Measurements from ENCODE around the gene HLA-DMA. TPM values are rescaled to one million over a fixed set of nuclear protein-coding genes. Genes with fewer than 3 reads are reported as not detected.

The HLA-DMA gene
- total and polyA plus RNA-seq, 2 of the 13 experiments (the other 11 are each of a cell fraction or from before 2014, with no cell fraction given), result 0.70 to 0.71 TPM

DNA sequence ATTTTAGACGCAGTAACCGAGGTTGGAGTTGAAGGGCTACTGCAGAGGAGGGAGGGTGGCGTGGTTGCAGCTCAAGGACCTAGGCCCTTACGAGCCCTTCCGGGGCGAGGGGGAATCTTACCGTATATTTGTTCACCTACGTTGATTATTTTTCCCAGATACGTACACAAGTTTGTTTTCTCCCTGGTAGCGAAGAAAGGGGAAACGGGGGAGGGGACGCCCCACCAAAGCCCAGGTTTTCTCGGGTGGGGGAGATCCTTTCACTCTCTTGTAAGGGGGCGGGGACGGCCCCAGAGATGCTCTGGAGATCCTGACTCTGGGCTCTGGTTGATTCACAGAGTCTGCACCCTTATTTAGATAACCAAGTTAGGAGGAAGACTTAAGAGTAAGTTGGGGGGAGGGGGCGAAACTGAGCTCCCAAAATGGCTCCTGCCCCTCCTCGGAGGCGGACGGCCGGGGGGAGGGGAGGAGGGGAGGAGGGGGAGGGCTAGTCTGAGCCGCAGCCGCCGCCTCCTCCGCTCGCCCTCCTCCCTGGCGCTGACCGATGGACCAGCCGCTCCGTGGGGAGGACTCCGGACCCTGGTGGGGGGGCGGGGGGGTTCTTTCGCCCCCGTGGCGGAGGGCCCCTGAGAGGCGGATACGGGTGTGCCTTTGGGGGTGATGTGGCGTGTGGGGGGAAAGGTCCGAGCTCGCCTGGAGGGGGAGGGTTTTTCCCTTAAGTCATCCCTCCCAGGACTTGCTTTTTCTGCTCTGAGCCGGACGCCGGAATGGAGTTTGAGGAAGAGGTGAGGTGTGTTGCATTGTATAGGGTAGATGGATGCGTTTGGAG, 17.7 kb upstream of the HLA-DMA start (continued):
- TF ChIP-seq ZNF33B (CRISPR knock-in tag; IDR thresholded peaks at IDR 0.05) (no peak), NCOA1 (CRISPR knock-in tag; IDR thresholded peaks at IDR 0.05) (no peak; the same call in 1 of the 2 replicates), RELA (CRISPR knock-in tag; IDR thresholded peaks at IDR 0.05) (no peak), NCOA2 (CRISPR knock-in tag; IDR thresholded peaks at IDR 0.05) (no peak), ZNF143 (CRISPR knock-in tag; IDR thresholded peaks at IDR 0.05) (no peak), KDM3A (CRISPR knock-in tag; IDR thresholded peaks at IDR 0.05; ENCODE audit: low read depth) (no peak), BRCA1 (CRISPR knock-in tag; IDR thresholded peaks at IDR 0.05) (no peak), HNF4A (CRISPR knock-in tag; IDR thresholded peaks at IDR 0.05) (peak; percentile 52), HDAC2 (CRISPR knock-in tag; IDR thresholded peaks at IDR 0.05) (peak; percentile 39), HOXD1 (CRISPR knock-in tag; IDR thresholded peaks at IDR 0.05) (no peak), NR2C2 (CRISPR knock-in tag; IDR thresholded peaks at IDR 0.05; ENCODE audit: borderline replicate concordance) (peak; percentile 14; the same call in 1 of the 2 replicates), CHD2 (IDR thresholded peaks at IDR 0.05; ENCODE audit: low read depth, low read length) (peak; percentile 56; the same call in 1 of the 2 replicates), ELF3 (CRISPR knock-in tag; IDR thresholded peaks at IDR 0.05) (no peak), PHB2 (IDR thresholded peaks at IDR 0.05; ENCODE audit: partially characterized antibody) (no peak), CREM (IDR thresholded peaks at IDR 0.05) (no peak), CREM (CRISPR knock-in tag; IDR thresholded peaks at IDR 0.05) (no peak), ZNF12 (CRISPR knock-in tag; IDR thresholded peaks at IDR 0.05) (no peak), ZNF484 (CRISPR knock-in tag; IDR thresholded peaks at IDR 0.05; ENCODE audit: borderline replicate concordance, low read depth) (no peak), ZNF451 (CRISPR knock-in tag; IDR thresholded peaks at IDR 0.05) (no peak), MLLT10 (CRISPR knock-in tag; IDR thresholded peaks at IDR 0.05) (0 out of 2 replicates have a peak, but pooled peaks have one; percentile 8)
- TF ChIP-seq, protein P1, sequence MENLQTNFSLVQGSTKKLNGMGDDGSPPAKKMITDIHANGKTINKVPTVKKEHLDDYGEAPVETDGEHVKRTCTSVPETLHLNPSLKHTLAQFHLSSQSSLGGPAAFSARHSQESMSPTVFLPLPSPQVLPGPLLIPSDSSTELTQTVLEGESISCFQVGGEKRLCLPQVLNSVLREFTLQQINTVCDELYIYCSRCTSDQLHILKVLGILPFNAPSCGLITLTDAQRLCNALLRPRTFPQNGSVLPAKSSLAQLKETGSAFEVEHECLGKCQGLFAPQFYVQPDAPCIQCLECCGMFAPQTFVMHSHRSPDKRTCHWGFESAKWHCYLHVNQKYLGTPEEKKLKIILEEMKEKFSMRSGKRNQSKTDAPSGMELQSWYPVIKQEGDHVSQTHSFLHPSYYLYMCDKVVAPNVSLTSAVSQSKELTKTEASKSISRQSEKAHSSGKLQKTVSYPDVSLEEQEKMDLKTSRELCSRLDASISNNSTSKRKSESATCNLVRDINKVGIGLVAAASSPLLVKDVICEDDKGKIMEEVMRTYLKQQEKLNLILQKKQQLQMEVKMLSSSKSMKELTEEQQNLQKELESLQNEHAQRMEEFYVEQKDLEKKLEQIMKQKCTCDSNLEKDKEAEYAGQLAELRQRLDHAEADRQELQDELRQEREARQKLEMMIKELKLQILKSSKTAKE (CRISPR knock-in tag; IDR thresholded peaks at IDR 0.05; ENCODE audit: borderline replicate concordance), result peak; percentile 31
- TF ChIP-seq, protein P2, sequence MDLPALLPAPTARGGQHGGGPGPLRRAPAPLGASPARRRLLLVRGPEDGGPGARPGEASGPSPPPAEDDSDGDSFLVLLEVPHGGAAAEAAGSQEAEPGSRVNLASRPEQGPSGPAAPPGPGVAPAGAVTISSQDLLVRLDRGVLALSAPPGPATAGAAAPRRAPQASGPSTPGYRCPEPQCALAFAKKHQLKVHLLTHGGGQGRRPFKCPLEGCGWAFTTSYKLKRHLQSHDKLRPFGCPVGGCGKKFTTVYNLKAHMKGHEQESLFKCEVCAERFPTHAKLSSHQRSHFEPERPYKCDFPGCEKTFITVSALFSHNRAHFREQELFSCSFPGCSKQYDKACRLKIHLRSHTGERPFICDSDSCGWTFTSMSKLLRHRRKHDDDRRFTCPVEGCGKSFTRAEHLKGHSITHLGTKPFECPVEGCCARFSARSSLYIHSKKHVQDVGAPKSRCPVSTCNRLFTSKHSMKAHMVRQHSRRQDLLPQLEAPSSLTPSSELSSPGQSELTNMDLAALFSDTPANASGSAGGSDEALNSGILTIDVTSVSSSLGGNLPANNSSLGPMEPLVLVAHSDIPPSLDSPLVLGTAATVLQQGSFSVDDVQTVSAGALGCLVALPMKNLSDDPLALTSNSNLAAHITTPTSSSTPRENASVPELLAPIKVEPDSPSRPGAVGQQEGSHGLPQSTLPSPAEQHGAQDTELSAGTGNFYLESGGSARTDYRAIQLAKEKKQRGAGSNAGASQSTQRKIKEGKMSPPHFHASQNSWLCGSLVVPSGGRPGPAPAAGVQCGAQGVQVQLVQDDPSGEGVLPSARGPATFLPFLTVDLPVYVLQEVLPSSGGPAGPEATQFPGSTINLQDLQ (CRISPR knock-in tag; IDR thresholded peaks at IDR 0.05), result no peak
- TF ChIP-seq, protein P3, sequence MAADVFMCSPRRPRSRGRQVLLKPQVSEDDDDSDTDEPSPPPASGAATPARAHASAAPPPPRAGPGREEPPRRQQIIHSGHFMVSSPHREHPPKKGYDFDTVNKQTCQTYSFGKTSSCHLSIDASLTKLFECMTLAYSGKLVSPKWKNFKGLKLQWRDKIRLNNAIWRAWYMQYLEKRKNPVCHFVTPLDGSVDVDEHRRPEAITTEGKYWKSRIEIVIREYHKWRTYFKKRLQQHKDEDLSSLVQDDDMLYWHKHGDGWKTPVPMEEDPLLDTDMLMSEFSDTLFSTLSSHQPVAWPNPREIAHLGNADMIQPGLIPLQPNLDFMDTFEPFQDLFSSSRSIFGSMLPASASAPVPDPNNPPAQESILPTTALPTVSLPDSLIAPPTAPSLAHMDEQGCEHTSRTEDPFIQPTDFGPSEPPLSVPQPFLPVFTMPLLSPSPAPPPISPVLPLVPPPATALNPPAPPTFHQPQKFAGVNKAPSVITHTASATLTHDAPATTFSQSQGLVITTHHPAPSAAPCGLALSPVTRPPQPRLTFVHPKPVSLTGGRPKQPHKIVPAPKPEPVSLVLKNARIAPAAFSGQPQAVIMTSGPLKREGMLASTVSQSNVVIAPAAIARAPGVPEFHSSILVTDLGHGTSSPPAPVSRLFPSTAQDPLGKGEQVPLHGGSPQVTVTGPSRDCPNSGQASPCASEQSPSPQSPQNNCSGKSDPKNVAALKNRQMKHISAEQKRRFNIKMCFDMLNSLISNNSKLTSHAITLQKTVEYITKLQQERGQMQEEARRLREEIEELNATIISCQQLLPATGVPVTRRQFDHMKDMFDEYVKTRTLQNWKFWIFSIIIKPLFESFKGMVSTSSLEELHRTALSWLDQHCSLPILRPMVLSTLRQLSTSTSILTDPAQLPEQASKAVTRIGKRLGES (CRISPR knock-in tag; IDR thresholded peaks at IDR 0.05; ENCODE audit: borderline replicate concordance), result no peak
